OCI-LY1 (cell line): ENCODE measurements around the gene MYH16.

Experiments
- H2AFZ ChIP-seq: fragments of 200-600 bp; sonication (generic), shearing (Covaris generic); 2 replicates; pipeline ENCODE4 v1.6.0; 2014; ENCODE audit warnings: antibody characterized with exemption, mild to moderate bottlenecking, low read length
- H3F3A ChIP-seq: fragments of 200-600 bp; sonication (generic), shearing (Covaris generic); 2 replicates; pipeline ENCODE4 v1.6.0; 2014; ENCODE audit warnings: mild to moderate bottlenecking, antibody characterized with exemption, low read length, moderate library complexity; ENCODE audit not compliant: insufficient read depth
- H3K27ac ChIP-seq: fragments of 200-600 bp; sonication (generic); 2 replicates; pipeline ENCODE4 v1.5.1; 2014; ENCODE audit warnings: low read length, mixed run types, mild to moderate bottlenecking, low read depth; ENCODE audit not compliant: poor library complexity, severe bottlenecking
- H3K27me3 ChIP-seq: fragments of 200-600 bp; sonication (generic); 2 replicates; pipeline ENCODE4 v1.6.0; 2014; ENCODE audit warnings: antibody characterized with exemption, mild to moderate bottlenecking, low read length, moderate library complexity; ENCODE audit not compliant: insufficient read depth
- H3K36me3 ChIP-seq: fragments of 200-600 bp; sonication (generic); 2 replicates; pipeline ENCODE4 v1.6.1; 2014; ENCODE audit warnings: mild to moderate bottlenecking, antibody characterized with exemption, low read length, moderate library complexity, mixed read lengths; ENCODE audit not compliant: insufficient read depth
- H3K4me1 ChIP-seq: fragments of 200-600 bp; sonication (generic); 2 replicates; pipeline ENCODE4 v1.5.1; 2014; ENCODE audit warnings: mild to moderate bottlenecking, low read length, moderate library complexity; ENCODE audit not compliant: insufficient read depth, severe bottlenecking
- H3K4me2 ChIP-seq: fragments of 200-600 bp; sonication (generic), shearing (Covaris generic); 2 replicates; pipeline ENCODE4 v1.6.1; 2014; ENCODE audit warnings: low read length
- H3K4me3 ChIP-seq: fragments of 200-600 bp; sonication (generic); 2 replicates; pipeline ENCODE4 v1.5.1; 2014; ENCODE audit warnings: low read length, low read depth, mild to moderate bottlenecking, mixed read lengths; ENCODE audit not compliant: poor library complexity, severe bottlenecking
- H3K79me2 ChIP-seq: fragments of 200-600 bp; shearing (Covaris generic); 2 replicates; pipeline ENCODE4 v1.6.1; 2016; ENCODE audit warnings: mixed run types, low read length, mixed read lengths; ENCODE audit not compliant: insufficient read depth
- H3K9ac ChIP-seq: fragments of 200-600 bp; sonication (generic), shearing (Covaris generic); 2 replicates; pipeline ENCODE4 v1.6.1; 2014; ENCODE audit warnings: mild to moderate bottlenecking, low read length, mixed read lengths
- H3K9me2 ChIP-seq: fragments of 200-600 bp; sonication (generic), shearing (Covaris generic); 2 replicates; pipeline ENCODE4 v1.6.1; 2014; ENCODE audit warnings: low read depth, mild to moderate bottlenecking, low read length, mixed read lengths
- H3K9me3 ChIP-seq: fragments of 200-600 bp; shearing (Covaris generic); 2 replicates; pipeline ENCODE4 v1.6.1; 2014; ENCODE audit warnings: low read length, mixed read lengths
- H4K20me1 ChIP-seq: fragments of 200-600 bp; sonication (generic), shearing (Covaris generic); 2 replicates; pipeline ENCODE4 v1.6.0; 2016; ENCODE audit warnings: mild to moderate bottlenecking, low read length; ENCODE audit not compliant: insufficient read depth
- EZH2 ChIP-seq: fragments of 200-600 bp; sonication (generic), shearing (Covaris generic); IDR thresholded peaks from 2 replicates; pipeline ENCODE4 v1.8.0; 2017; ENCODE audit warnings: borderline replicate concordance, mixed run types, mild to moderate bottlenecking, antibody characterized with exemption, low read length, moderate library complexity, mixed read lengths
- TF ChIP-seq, protein P1 (sequence below): fragments of 200-600 bp; sonication (generic), shearing (Covaris generic); IDR thresholded peaks from 2 replicates; pipeline ENCODE4 v1.5.1; 2017; ENCODE audit warnings: mild to moderate bottlenecking, antibody characterized with exemption, low read length, moderate library complexity, mixed read lengths

MYH16 gene

DNA sequence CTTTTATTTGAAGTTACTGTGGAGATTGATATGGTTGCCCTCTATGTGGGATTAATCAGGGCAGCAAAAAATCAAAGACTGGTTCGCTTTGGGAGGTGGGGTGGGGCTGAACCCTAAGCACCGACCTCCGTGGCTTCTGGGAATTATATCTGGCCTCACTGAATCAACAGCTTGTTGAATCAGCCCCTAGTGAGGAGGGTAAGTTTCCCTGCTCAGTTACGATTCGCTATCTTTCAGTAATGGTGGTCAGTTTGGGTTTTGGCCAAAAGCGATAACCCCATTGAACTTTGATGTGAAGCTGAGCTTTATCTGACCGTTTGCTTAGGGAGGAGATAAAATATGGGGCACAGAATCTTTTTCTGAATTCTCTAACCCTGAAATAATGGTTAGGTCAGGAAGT is 36.5 kb downstream of the MYH16 start:
- no peak overlapping the region for H3K4me3 ChIP-seq
- H3K79me2 ChIP-seq = no peaks in the 10 kb centered on the region
- peaks cover 7% of the 10 kb centered on the region; the same call in 1 of the 2 replicates for H3K27me3 ChIP-seq
- no peak overlapping the region for H3K4me2 ChIP-seq
- TF ChIP-seq EZH2 = no peak
- TF ChIP-seq, protein P1, sequence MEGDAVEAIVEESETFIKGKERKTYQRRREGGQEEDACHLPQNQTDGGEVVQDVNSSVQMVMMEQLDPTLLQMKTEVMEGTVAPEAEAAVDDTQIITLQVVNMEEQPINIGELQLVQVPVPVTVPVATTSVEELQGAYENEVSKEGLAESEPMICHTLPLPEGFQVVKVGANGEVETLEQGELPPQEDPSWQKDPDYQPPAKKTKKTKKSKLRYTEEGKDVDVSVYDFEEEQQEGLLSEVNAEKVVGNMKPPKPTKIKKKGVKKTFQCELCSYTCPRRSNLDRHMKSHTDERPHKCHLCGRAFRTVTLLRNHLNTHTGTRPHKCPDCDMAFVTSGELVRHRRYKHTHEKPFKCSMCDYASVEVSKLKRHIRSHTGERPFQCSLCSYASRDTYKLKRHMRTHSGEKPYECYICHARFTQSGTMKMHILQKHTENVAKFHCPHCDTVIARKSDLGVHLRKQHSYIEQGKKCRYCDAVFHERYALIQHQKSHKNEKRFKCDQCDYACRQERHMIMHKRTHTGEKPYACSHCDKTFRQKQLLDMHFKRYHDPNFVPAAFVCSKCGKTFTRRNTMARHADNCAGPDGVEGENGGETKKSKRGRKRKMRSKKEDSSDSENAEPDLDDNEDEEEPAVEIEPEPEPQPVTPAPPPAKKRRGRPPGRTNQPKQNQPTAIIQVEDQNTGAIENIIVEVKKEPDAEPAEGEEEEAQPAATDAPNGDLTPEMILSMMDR = no peak
- no peaks in the 10 kb centered on the region for H3K36me3 ChIP-seq
- no peak overlapping the region for H3K9ac ChIP-seq
- no peaks in the 10 kb centered on the region for H4K20me1 ChIP-seq
- H3K27ac ChIP-seq = no peak overlapping the region
- no peaks in the 10 kb centered on the region for H3K4me1 ChIP-seq
- no peaks in the 10 kb centered on the region for H3K9me2 ChIP-seq
- H2AFZ ChIP-seq = no peak overlapping the region
- H3K9me3 ChIP-seq = no peaks in the 10 kb centered on the region
- H3F3A ChIP-seq = no peaks in the 10 kb centered on the region

DNA sequence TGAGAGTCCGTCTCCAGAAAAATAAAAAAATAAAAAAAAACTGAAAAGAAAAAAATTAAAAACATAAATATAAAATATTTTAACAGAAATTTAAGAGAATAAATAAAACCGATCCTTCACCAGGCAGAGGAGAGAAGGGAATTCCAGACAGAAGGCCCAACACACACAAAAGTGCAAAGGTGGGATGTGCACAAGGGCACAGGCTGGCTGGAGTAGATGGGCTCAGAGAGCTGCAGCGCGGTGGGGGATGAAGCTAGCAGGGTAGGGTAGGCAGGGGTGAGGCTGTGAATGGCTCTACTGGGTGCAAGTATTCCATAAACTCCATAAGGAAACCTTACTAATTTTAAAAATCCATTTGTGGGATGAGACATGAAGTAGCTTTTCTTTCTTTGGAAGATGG is 37.4 kb downstream of the MYH16 start:
- H3F3A ChIP-seq = no peaks in the 10 kb centered on the region
- H3K79me2 ChIP-seq = no peaks in the 10 kb centered on the region
- no peaks in the 10 kb centered on the region for H3K9me2 ChIP-seq
- H3K9ac ChIP-seq = no peak overlapping the region
- H3K36me3 ChIP-seq = no peaks in the 10 kb centered on the region
- H2AFZ ChIP-seq = no peak overlapping the region
- H3K27me3 ChIP-seq = peaks cover 7% of the 10 kb centered on the region; the same call in 1 of the 2 replicates
- H3K9me3 ChIP-seq = no peaks in the 10 kb centered on the region
- no peak overlapping the region for H3K4me2 ChIP-seq
- H3K4me1 ChIP-seq = no peaks in the 10 kb centered on the region
- no peaks in the 10 kb centered on the region for H4K20me1 ChIP-seq
- no peak overlapping the region for H3K27ac ChIP-seq
- TF ChIP-seq, protein P1 = no peak
- no peak for TF ChIP-seq EZH2
- no peak overlapping the region for H3K4me3 ChIP-seq

DNA sequence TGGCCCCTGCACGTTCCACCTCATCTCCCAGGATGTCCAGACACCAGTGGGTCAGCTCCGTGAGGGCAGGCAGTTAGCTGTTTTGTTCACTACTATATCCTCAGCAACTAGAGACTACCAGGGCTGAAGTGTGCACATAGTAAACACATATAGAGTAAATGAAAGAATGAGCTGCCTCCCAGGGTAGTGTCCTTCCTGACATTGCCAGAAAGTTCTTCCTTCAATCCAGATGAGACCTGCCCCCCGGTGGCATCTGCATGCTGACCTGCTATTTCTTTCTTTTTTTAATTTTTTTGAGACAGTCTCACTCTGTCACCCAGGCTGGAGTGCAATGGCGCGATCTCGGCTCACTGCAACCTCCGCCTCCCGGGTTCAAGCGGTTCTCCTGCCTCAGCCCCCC is 39.1 kb downstream of the MYH16 start:
- no peak for TF ChIP-seq EZH2
- TF ChIP-seq, protein P1 = no peak
- Histone ChIP-seq H3K4me2 (no peak overlapping the region), H3K9me3 (no peaks in the 10 kb centered on the region), H4K20me1 (no peaks in the 10 kb centered on the region), H3K27ac (no peak overlapping the region), H3K9me2 (no peaks in the 10 kb centered on the region), H3K79me2 (no peaks in the 10 kb centered on the region), H3K27me3 (peaks cover 7% of the 10 kb centered on the region; the same call in 1 of the 2 replicates), H3K4me3 (no peak overlapping the region), H3K36me3 (no peaks in the 10 kb centered on the region), H3K4me1 (no peaks in the 10 kb centered on the region), H3K9ac (no peak overlapping the region), H3F3A (no peaks in the 10 kb centered on the region), H2AFZ (no peak overlapping the region)
